HG02759 (cell line): ENCODE measurements around the gene KLRF2.

ENCODE experiments used
- ATAC-seq: cut with Tn5 transposase; IDR thresholded peaks from one replicate; pipeline ENCODE4 v1.9.1; 2021; ENCODE audit warnings: mild to moderate bottlenecking, moderate library complexity; ENCODE audit not compliant: unreplicated experiment

KLRF2 gene

GRCh38 chr12:9933958-9934357 lies 52.7 kb downstream of the KLRF2 start:
- ATAC-seq: no peak

- no peak for ATAC-seq
Measured at GRCh38 chr12:9935026-9935425, 53.7 kb downstream of the KLRF2 start.

- ATAC-seq: no peak
Measured at GRCh38 chr12:9936591-9936990, 55.3 kb downstream of the KLRF2 start.

GRCh38 chr12:9940375-9940774 lies 59.1 kb downstream of the KLRF2 start:
- no peak for ATAC-seq

- no peak for ATAC-seq
Measured at GRCh38 chr12:9941838-9942237, 60.5 kb downstream of the KLRF2 start.

- no peak for ATAC-seq
Measured at GRCh38 chr12:9943240-9943639, 62.0 kb downstream of the KLRF2 start.

- no peak for ATAC-seq
Measured at GRCh38 chr12:9944391-9944790, 63.1 kb downstream of the KLRF2 start.
